H9 (cell line): ENCODE data around the gene PCGF3. TPM values are rescaled to one million over a fixed set of nuclear protein-coding genes. Genes with fewer than 3 reads are reported as not detected.
A peak's percentile ranks its signal among the peaks of the same experiment; 100 is the strongest.

Experiments
- DNase-seq: peaks from one replicate; pipeline ENCODE4 v3.0.0-alpha.2; 2017
- H2AFZ ChIP-seq: one replicate; pipeline ENCODE4 v1.6.1; 2013; ENCODE audit warnings: mild to moderate bottlenecking, low read length, control low read depth, moderate library complexity
- H2AK5ac ChIP-seq: 2 replicates; pipeline ENCODE4 v1.6.1; 2013; ENCODE audit warnings: low read length, control low read depth, mixed read lengths; ENCODE audit not compliant: insufficient read length
- H2BK120ac ChIP-seq: one replicate; pipeline ENCODE4 v1.6.1; 2013; ENCODE audit warnings: low read depth, mild to moderate bottlenecking, low read length, control low read depth, inconsistent platforms; ENCODE audit not compliant: poor library complexity, severe bottlenecking
- H2BK12ac ChIP-seq: 2 replicates; pipeline ENCODE4 v1.6.1; 2013; ENCODE audit warnings: low read length, control low read depth, mixed read lengths, low read depth; ENCODE audit not compliant: insufficient read length
- H2BK15ac ChIP-seq: 2 replicates; pipeline ENCODE4 v1.6.1; 2013; ENCODE audit warnings: low read depth, low read length, control low read depth
- H2BK20ac ChIP-seq: one replicate; pipeline ENCODE4 v1.6.1; 2013; ENCODE audit warnings: low read depth, mild to moderate bottlenecking, low read length, control low read depth, inconsistent platforms; ENCODE audit not compliant: poor library complexity, severe bottlenecking
- H2BK5ac ChIP-seq: 2 replicates; pipeline ENCODE4 v1.6.1; 2013; ENCODE audit warnings: low read length, control low read depth, mixed read lengths; ENCODE audit not compliant: insufficient read length
- H3K14ac ChIP-seq: 2 replicates; pipeline ENCODE4 v1.6.1; 2013; ENCODE audit warnings: low read length, control low read depth; ENCODE audit not compliant: insufficient read depth
- H3K18ac ChIP-seq: 2 replicates; pipeline ENCODE4 v1.6.1; 2013; ENCODE audit warnings: low read depth, mild to moderate bottlenecking, mixed read lengths, low read length, control low read depth; ENCODE audit not compliant: insufficient read length
- H3K23ac ChIP-seq: 2 replicates; pipeline ENCODE4 v1.6.1; 2013; ENCODE audit warnings: low read length, control low read depth, mixed read lengths, low read depth; ENCODE audit not compliant: insufficient read length
- H3K23me2 ChIP-seq: 2 replicates; pipeline ENCODE4 v1.6.1; 2013; ENCODE audit warnings: low read depth, mild to moderate bottlenecking, mixed read lengths, low read length, control low read depth; ENCODE audit not compliant: insufficient read length, poor library complexity, severe bottlenecking
- H3K27ac ChIP-seq: 2 replicates; pipeline ENCODE4 v1.5.1; 2013; ENCODE audit warnings: low read length, control low read depth, mixed read lengths, low read depth; ENCODE audit not compliant: insufficient read length
- H3K27me3 ChIP-seq: 2 replicates; pipeline ENCODE4 v1.6.1; 2013; ENCODE audit warnings: low read length, control low read depth, inconsistent platforms; ENCODE audit not compliant: insufficient read depth
- H3K4ac ChIP-seq: 2 replicates; pipeline ENCODE4 v1.6.1; 2013; ENCODE audit warnings: low read depth, mild to moderate bottlenecking, control low read depth, inconsistent platforms, low read length, moderate library complexity
- H3K4me1 ChIP-seq: 2 replicates; pipeline ENCODE4 v1.6.1; 2013; ENCODE audit warnings: low read length, control low read depth, inconsistent platforms; ENCODE audit not compliant: insufficient read depth
- H3K4me2 ChIP-seq: 2 replicates; pipeline ENCODE4 v1.6.1; 2013; ENCODE audit warnings: low read length, control low read depth, mixed read lengths; ENCODE audit not compliant: insufficient read length, insufficient read depth
- H3K56ac ChIP-seq: 2 replicates; pipeline ENCODE4 v1.6.1; 2013; ENCODE audit warnings: low read depth, mild to moderate bottlenecking, mixed read lengths, low read length, control low read depth; ENCODE audit not compliant: insufficient read length
- H3K79me1 ChIP-seq: 2 replicates; pipeline ENCODE4 v1.6.1; 2013; ENCODE audit warnings: low read depth, mild to moderate bottlenecking, moderate library complexity, low read length, control low read depth, inconsistent platforms; ENCODE audit not compliant: insufficient read depth, poor library complexity, severe bottlenecking
- H3K79me2 ChIP-seq: 2 replicates; pipeline ENCODE4 v1.6.1; 2013; ENCODE audit warnings: low read length, control low read depth, inconsistent platforms; ENCODE audit not compliant: insufficient read depth
- H3K9ac ChIP-seq: 2 replicates; pipeline ENCODE4 v1.6.1; 2013; ENCODE audit warnings: low read length, control low read depth, mixed read lengths; ENCODE audit not compliant: insufficient read length; ENCODE audit errors: extremely low read depth
- H3K9me3 ChIP-seq: one replicate; pipeline ENCODE4 v1.6.1; 2013; ENCODE audit warnings: low read depth, low read length, inconsistent platforms; ENCODE audit not compliant: control insufficient read depth
- H3T11ph ChIP-seq: one replicate; pipeline ENCODE4 v1.6.1; 2013; ENCODE audit warnings: mild to moderate bottlenecking, low read length, control low read depth, inconsistent platforms
- H4K20me1 ChIP-seq: one replicate; pipeline ENCODE4 v1.6.1; 2013; ENCODE audit not compliant: control insufficient read depth, insufficient read length, insufficient read depth
- H4K5ac ChIP-seq: 2 replicates; pipeline ENCODE4 v1.6.1; 2013; ENCODE audit warnings: low read depth, mild to moderate bottlenecking, mixed read lengths, low read length, control low read depth; ENCODE audit not compliant: insufficient read length
- H4K8ac ChIP-seq: replicated peaks from 2 replicates; pipeline ENCODE4 v1.6.1; 2013; ENCODE audit warnings: low read length, control low read depth, mixed read lengths, low read depth; ENCODE audit not compliant: insufficient read length
- H4K91ac ChIP-seq: 2 replicates; pipeline ENCODE4 v1.6.1; 2013; ENCODE audit warnings: low read depth, mild to moderate bottlenecking, moderate library complexity, mixed read lengths, low read length, control low read depth; ENCODE audit not compliant: insufficient read length
- H3K27ac Mint-ChIP-seq, 3 experiments: 2 replicates in 2 of 3; 3 replicates in 1 of 3; pipeline ENCODE4 v1.8.0; 2020 to 2021; ENCODE audit warnings: mixed read lengths in 3 of 3, mild to moderate bottlenecking in 1 of 3, moderate library complexity in 1 of 3
- H3K27me3 Mint-ChIP-seq: 2 replicates; pipeline ENCODE4 v1.8.0; 2021; ENCODE audit warnings: low read depth, mild to moderate bottlenecking, moderate library complexity, mixed read lengths
- H3K36me3 Mint-ChIP-seq, 3 experiments: 2 replicates in 2 of 3; 3 replicates in 1 of 3; pipeline ENCODE4 v1.8.0; 2020 to 2021; ENCODE audit warnings: low read depth in 3 of 3, mixed read lengths in 3 of 3; ENCODE audit not compliant: insufficient read depth in 1 of 3
- H3K4me1 Mint-ChIP-seq, 2 experiments: 2 replicates each; pipeline ENCODE4 v1.8.0; 2020; ENCODE audit warnings: mixed read lengths in 2 of 2
- H3K4me3 Mint-ChIP-seq, 2 experiments: 2 replicates in 1 of 2; 3 replicates in 1 of 2; pipeline ENCODE4 v1.8.0; 2020 to 2021; ENCODE audit warnings: mild to moderate bottlenecking in 2 of 2, mixed read lengths in 2 of 2, moderate library complexity in 1 of 2
- H3K9me3 Mint-ChIP-seq, 2 experiments: 2 replicates in 1 of 2; 3 replicates in 1 of 2; pipeline ENCODE4 v1.8.0; 2020; ENCODE audit warnings: mild to moderate bottlenecking in 2 of 2, mixed read lengths in 2 of 2, moderate library complexity in 1 of 2
- WGBS: extraction: QIAGEN DNeasy Blood & Tissue Kit; methylation state at CpG from one replicate; pipeline ENCODE4 v1.1.7; 2013; ENCODE audit warnings: missing lambda C conversion rate, low lambda C conversion rate, mixed read lengths; ENCODE audit not compliant: insufficient read length; ENCODE audit errors: extremely low coverage; 5-methylcytosine and 5-hydroxymethylcytosine counted together
- total RNA-seq: library from RNA; stranded (reverse); gene quantifications from 2 replicates; pipeline ENCODE4 v1.2.1, GENCODE V29; 2021
- TF ChIP-seq, protein P1 (sequence below): fragments of 200-600 bp; sonication (generic); conservative IDR thresholded peaks from 3 replicates; pipeline ENCODE4 v1.8.0; 2021; ENCODE audit warnings: antibody characterized with exemption, mild to moderate bottlenecking

The PCGF3 gene
- total RNA-seq, 1 experiment from 2014 or later: 43.1 TPM

DNA sequence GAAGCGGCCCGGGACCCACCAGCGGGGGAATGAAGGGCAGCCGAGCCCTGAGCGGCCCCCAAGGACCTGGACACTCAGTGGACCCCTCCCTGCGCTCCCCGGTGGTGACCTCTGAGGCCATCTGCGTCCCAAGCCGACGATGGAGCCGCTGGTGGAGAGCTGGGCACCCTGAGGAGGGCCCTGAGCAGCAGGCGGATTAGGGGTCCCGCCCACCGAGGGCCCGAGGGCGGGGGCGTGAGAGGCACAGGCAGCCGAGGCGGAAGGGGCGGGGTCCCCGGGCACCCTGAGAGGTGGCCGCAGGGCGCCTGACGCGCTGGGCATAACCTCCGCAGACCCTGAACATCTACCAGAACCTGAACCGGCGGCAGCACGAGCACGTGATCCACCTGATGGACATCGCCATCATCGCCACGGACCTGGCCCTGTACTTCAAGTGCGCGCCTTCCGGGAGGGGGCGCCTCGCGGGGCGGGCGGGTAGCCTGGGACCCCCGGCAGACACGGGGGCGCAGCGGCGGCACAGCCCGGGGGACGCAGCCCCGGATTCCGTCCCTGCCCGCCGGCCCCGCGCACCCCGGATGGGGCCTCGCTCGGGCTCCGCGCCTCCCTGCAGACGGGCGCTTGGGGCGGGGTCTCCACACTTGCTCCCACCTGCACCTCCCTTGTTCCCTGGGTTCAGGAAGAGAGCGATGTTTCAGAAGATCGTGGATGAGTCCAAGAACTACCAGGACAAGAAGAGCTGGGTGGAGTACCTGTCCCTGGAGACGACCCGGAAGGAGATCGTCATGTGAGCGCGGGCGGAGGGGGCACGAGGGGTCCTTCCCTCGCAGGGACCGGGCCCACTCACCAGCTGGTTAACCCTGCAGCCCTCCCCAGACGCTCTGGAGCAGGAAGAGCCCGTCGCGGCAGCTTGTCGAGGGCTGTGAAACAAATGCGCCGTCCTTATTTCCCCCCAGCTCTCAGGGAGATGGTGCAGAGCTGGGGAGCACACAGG lies 41.9 kb upstream of the PCGF3 start:
- H2AK5ac ChIP-seq: no peak overlapping the region
- H3K27ac ChIP-seq: no peak overlapping the region
- H2BK5ac ChIP-seq: no peak overlapping the region
- H4K8ac ChIP-seq: no peak overlapping the region
- H3K79me2 ChIP-seq: no peaks in the 10 kb centered on the region
- no peaks in the 10 kb centered on the region for H3K79me1 ChIP-seq
- no peak overlapping the region for H3K18ac ChIP-seq
- peak overlapping the region; percentile 78 for H3K4me2 ChIP-seq
- H3K56ac ChIP-seq: no peak overlapping the region
- no CpG with 5 or more reads among the region's 80 CpGs for WGBS
- Mint-ChIP-seq H3K36me3 (peaks cover 0 to 2% (median 0%) of the 10 kb centered on the region in 3 experiments; a peak in 4 of 7 replicates), H3K9me3 (no peaks in the 10 kb centered on the region), H3K4me1 (peaks cover 0 to 3% of the 10 kb centered on the region in 2 experiments; a peak in 1 of 4 replicates), H3K4me3 (peak overlapping the region; percentile 71 to 80), H3K27ac (no peak overlapping the region), H3K27me3 (peaks cover 2% of the 10 kb centered on the region; the same call in 1 of the 2 replicates)
- peaks cover 2% of the 10 kb centered on the region for H3K23me2 ChIP-seq
- H3K4me1 ChIP-seq: no peaks in the 10 kb centered on the region
- H3K23ac ChIP-seq: no peak overlapping the region
- DNase-seq: peak; percentile 82
- no peak overlapping the region for H3T11ph ChIP-seq
- H3K9me3 ChIP-seq: no peaks in the 10 kb centered on the region
- H4K20me1 ChIP-seq: no peaks in the 10 kb centered on the region
- no peak overlapping the region for H2AFZ ChIP-seq
- TF ChIP-seq, protein P1, sequence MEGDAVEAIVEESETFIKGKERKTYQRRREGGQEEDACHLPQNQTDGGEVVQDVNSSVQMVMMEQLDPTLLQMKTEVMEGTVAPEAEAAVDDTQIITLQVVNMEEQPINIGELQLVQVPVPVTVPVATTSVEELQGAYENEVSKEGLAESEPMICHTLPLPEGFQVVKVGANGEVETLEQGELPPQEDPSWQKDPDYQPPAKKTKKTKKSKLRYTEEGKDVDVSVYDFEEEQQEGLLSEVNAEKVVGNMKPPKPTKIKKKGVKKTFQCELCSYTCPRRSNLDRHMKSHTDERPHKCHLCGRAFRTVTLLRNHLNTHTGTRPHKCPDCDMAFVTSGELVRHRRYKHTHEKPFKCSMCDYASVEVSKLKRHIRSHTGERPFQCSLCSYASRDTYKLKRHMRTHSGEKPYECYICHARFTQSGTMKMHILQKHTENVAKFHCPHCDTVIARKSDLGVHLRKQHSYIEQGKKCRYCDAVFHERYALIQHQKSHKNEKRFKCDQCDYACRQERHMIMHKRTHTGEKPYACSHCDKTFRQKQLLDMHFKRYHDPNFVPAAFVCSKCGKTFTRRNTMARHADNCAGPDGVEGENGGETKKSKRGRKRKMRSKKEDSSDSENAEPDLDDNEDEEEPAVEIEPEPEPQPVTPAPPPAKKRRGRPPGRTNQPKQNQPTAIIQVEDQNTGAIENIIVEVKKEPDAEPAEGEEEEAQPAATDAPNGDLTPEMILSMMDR: peak; percentile 38; the same call in 2 of the 3 replicates
- peak overlapping the region; percentile 77 for H3K9ac ChIP-seq
- H2BK120ac ChIP-seq: no peak overlapping the region
- no peak overlapping the region for H2BK12ac ChIP-seq
- no peaks in the 10 kb centered on the region for H3K27me3 ChIP-seq
- no peak overlapping the region for H2BK20ac ChIP-seq
- no peak overlapping the region for H2BK15ac ChIP-seq
- H4K91ac ChIP-seq: no peak overlapping the region
- H4K5ac ChIP-seq: no peak overlapping the region
- H3K4ac ChIP-seq: no peak overlapping the region
- H3K14ac ChIP-seq: peak overlapping the region; percentile 60; the same call in 1 of the 2 replicates
